Fibroblast of pulmonary artery (primary cell): Measurements from ENCODE around the gene CREB3L1.

Source experiments
- DNase-seq: peaks from one replicate; pipeline ENCODE4 v3.0.0-alpha.2; 2010; ENCODE audit warnings: low read depth
- H3K4me3 ChIP-seq: replicated peaks from 2 replicates; pipeline ENCODE4 v1.5.1; 2011; ENCODE audit warnings: low read depth, mild to moderate bottlenecking, control low read depth, low read length, moderate library complexity
- CTCF ChIP-seq: IDR thresholded peaks from 2 replicates; pipeline ENCODE4 v1.5.1; 2011; ENCODE audit warnings: mild to moderate bottlenecking, control low read depth, low read length, inconsistent platforms; ENCODE audit errors: missing control alignments

Gene CREB3L1

GRCh38 chr11:46338636-46338987 is 61.1 kb downstream of the CREB3L1 start:
- no peak for DNase-seq
- TF ChIP-seq CTCF: no peak
- no peak overlapping the region for H3K4me3 ChIP-seq

GRCh38 chr11:46338988-46339666 is 61.7 kb downstream of the CREB3L1 start:
- H3K4me3 ChIP-seq: no peak overlapping the region
- no peak for TF ChIP-seq CTCF
- DNase-seq: no peak

GRCh38 chr11:46339816-46340215 is 62.4 kb downstream of the CREB3L1 start:
- H3K4me3 ChIP-seq: no peak overlapping the region
- TF ChIP-seq CTCF: no peak
- DNase-seq: peak; percentile 21

- no peak for DNase-seq
- H3K4me3 ChIP-seq: no peak overlapping the region
- no peak for TF ChIP-seq CTCF
Measured at GRCh38 chr11:46341454-46341853, 64.0 kb downstream of the CREB3L1 start.

GRCh38 chr11:46342239-46342638 is 64.8 kb downstream of the CREB3L1 start:
- H3K4me3 ChIP-seq: no peak overlapping the region
- DNase-seq: peak; percentile 50
- TF ChIP-seq CTCF: no peak

GRCh38 chr11:46343520-46343919 is 66.1 kb downstream of the CREB3L1 start:
- no peak for TF ChIP-seq CTCF
- H3K4me3 ChIP-seq: no peak overlapping the region
- no peak for DNase-seq

GRCh38 chr11:46345131-46345597 is 67.7 kb downstream of the CREB3L1 start:
- no peak for TF ChIP-seq CTCF
- no peak for DNase-seq
- no peak overlapping the region for H3K4me3 ChIP-seq
